NCI-H1417 (cell line): ENCODE data around the gene SLFN12.
"Not testable (repeated sequence)": the region's sequence is repeated elsewhere in the genome, so short reads cannot be mapped to it uniquely, and the experiment has no call there.

ENCODE experiments used
- DNase-seq, 3 experiments: peaks; one replicate each; lab custom pipeline; 2025; lab: John Stamatoyannopoulos, UW

The SLFN12 gene

GRCh38 chr17:35407531-35407930 is 24.8 kb downstream of the SLFN12 start:
- DNase-seq, result no peak

- no peak for DNase-seq
Observed at GRCh38 chr17:35406568-35406967, 25.7 kb downstream of the SLFN12 start.

- DNase-seq, result no peak
Observed at GRCh38 chr17:35404360-35404759, 27.9 kb downstream of the SLFN12 start.

GRCh38 chr17:35393783-35394182 is 38.5 kb downstream of the SLFN12 start:
- DNase-seq, result not testable (repeated sequence)

- no peak for DNase-seq
Observed at GRCh38 chr17:35390663-35391062, 41.6 kb downstream of the SLFN12 start.

GRCh38 chr17:35390156-35390555 is 42.1 kb downstream of the SLFN12 start:
- no peak for DNase-seq

GRCh38 chr17:35387496-35387895 is 44.8 kb downstream of the SLFN12 start:
- DNase-seq, result no peak

- DNase-seq, result no peak
Observed at GRCh38 chr17:35377706-35378105, 54.6 kb downstream of the SLFN12 start.

- DNase-seq, result no peak
Observed at GRCh38 chr17:35377068-35377467, 55.2 kb downstream of the SLFN12 start.

GRCh38 chr17:35376245-35376644 is 56.1 kb downstream of the SLFN12 start:
- DNase-seq, result peak in 1 of 3 experiments; percentile 41

- no peak for DNase-seq
Observed at GRCh38 chr17:35374766-35375344, 57.4 kb downstream of the SLFN12 start.

GRCh38 chr17:35373984-35374765 is 58.1 kb downstream of the SLFN12 start:
- peak; percentile 69 to 75 (median 71) for DNase-seq

- peak; percentile 80 to 90 (median 86) for DNase-seq
Observed at GRCh38 chr17:35373534-35373983, 58.7 kb downstream of the SLFN12 start, which contains the start of gene SLFN11. TSS of gene SLFN11 (minus strand) at chr17:35373621. CDS start at chr17:35363807, 9,814 bp downstream.

GRCh38 chr17:35372846-35373533 is 59.3 kb downstream of the SLFN12 start:
- peak; percentile 43 to 72 (median 59) for DNase-seq

- no peak for DNase-seq
Observed at GRCh38 chr17:35371934-35372333, 60.4 kb downstream of the SLFN12 start.

- DNase-seq, result no peak
Observed at GRCh38 chr17:35368081-35368830, 64.0 kb downstream of the SLFN12 start.

GRCh38 chr17:35361027-35361426 is 71.3 kb downstream of the SLFN12 start:
- DNase-seq, result no peak
